Activated CD8-positive, alpha-beta T cell treated with anti-CD3 and anti-CD28 coated beads, Interleukin-2, amount 10 ng/mL, durations not matched to agents 7 days and 5 days (primary cell): ENCODE data around the gene PANX2. TPM values are rescaled to one million over a fixed set of nuclear protein-coding genes. Genes with fewer than 3 reads are reported as not detected.

Source experiments
- ATAC-seq: fragments of 150-1000 bp; cut with Tn5 transposase; one replicate; pipeline ENCODE4 v1.10.0; 2021; ENCODE audit warnings: moderate library complexity
- CTCF ChIA-PET: fragments of 350-600 bp; sonication (Branson Sonifier 250); formaldehyde crosslinking; loops from one replicate; lab custom pipeline; 2021; ENCODE audit warnings: antibody characterized with exemption; lab: Charles Lee
- POLR2A ChIA-PET: fragments of 350-600 bp; sonication (Branson Sonifier 250); formaldehyde crosslinking; loops from one replicate; lab custom pipeline; 2021; ENCODE audit warnings: antibody characterized with exemption; lab: Charles Lee
- DNase-seq: peaks from one replicate; pipeline ENCODE4 v3.0.0-alpha.2; 2020
- H3K27ac Mint-ChIP-seq: one replicate; pipeline ENCODE4 v1.8.0; 2021; ENCODE audit warnings: mild to moderate bottlenecking, mixed read lengths
- H3K27me3 Mint-ChIP-seq: one replicate; pipeline ENCODE4 v1.8.0; 2021; ENCODE audit warnings: low read depth, mixed read lengths
- H3K36me3 Mint-ChIP-seq: one replicate; pipeline ENCODE4 v1.8.0; 2021; ENCODE audit warnings: low read depth, mixed read lengths
- H3K4me1 Mint-ChIP-seq: one replicate; pipeline ENCODE4 v1.8.0; 2021; ENCODE audit warnings: low read depth, mixed read lengths
- H3K4me3 Mint-ChIP-seq: one replicate; pipeline ENCODE4 v1.8.0; 2021; ENCODE audit warnings: mild to moderate bottlenecking, mixed read lengths
- H3K9me3 Mint-ChIP-seq: one replicate; pipeline ENCODE4 v1.8.0; 2022; ENCODE audit warnings: mixed read lengths; ENCODE audit not compliant: insufficient read depth
- total RNA-seq, 2 experiments: library from RNA; stranded (reverse); gene quantifications; one replicate each; pipeline ENCODE4 v1.2.3, GENCODE V29; 2021

Gene PANX2
- total RNA-seq, 2 experiments from 2014 or later: 0.10 TPM; not detected in 1

GRCh38 chr22:50174382-50175190, 4.1 kb downstream of the PANX2 start:
- peaks cover 3% of the 10 kb centered on the region for H3K4me1 Mint-ChIP-seq
- CTCF ChIA-PET: interaction anchor here (2.2 kb wide), 1 partner anchor 16 kb away, joined by 8 read pairs; no protein-coding TSS in a partner anchor
- no peak for ATAC-seq
- peaks cover 16% of the 10 kb centered on the region for H3K27me3 Mint-ChIP-seq
- H3K36me3 Mint-ChIP-seq: no peaks in the 10 kb centered on the region
- POLR2A ChIA-PET: no interaction called here
- H3K9me3 Mint-ChIP-seq: no peaks in the 10 kb centered on the region
- H3K27ac Mint-ChIP-seq: no peak overlapping the region
- no peak for DNase-seq
- no peak overlapping the region for H3K4me3 Mint-ChIP-seq

GRCh38 chr22:50175191-50175461, 4.6 kb downstream of the PANX2 start:
- no peak overlapping the region for H3K27ac Mint-ChIP-seq
- CTCF ChIA-PET: interaction anchor here (2.2 kb wide), 1 partner anchor 15 kb away, joined by 8 read pairs; no protein-coding TSS in a partner anchor
- POLR2A ChIA-PET: no interaction called here

GRCh38 chr22:50175921-50176849, 5.7 kb downstream of the PANX2 start:
- H3K4me3 Mint-ChIP-seq: no peak overlapping the region
- POLR2A ChIA-PET: interaction anchor here (0.7 to 1.1 kb wide), 2 partner anchors 11 to 15 kb away, joined by 3 read pairs; no protein-coding TSS in a partner anchor
- ATAC-seq (no peak), DNase-seq (no peak)
- H3K36me3 Mint-ChIP-seq: no peaks in the 10 kb centered on the region
- CTCF ChIA-PET: interaction anchor here (2.2 kb wide), 1 partner anchor 14 kb away, joined by 8 read pairs; no protein-coding TSS in a partner anchor
- no peaks in the 10 kb centered on the region for H3K9me3 Mint-ChIP-seq
- H3K4me1 Mint-ChIP-seq: peaks cover 8% of the 10 kb centered on the region
- H3K27me3 Mint-ChIP-seq: peaks cover 11% of the 10 kb centered on the region
- no peak overlapping the region for H3K27ac Mint-ChIP-seq

More at GRCh38 chr22:50175191-50175461, 4.6 kb downstream of the PANX2 start:
- Mint-ChIP-seq H3K4me1 (peaks cover 7% of the 10 kb centered on the region), H3K9me3 (no peaks in the 10 kb centered on the region), H3K27me3 (peaks cover 14% of the 10 kb centered on the region), H3K36me3 (no peaks in the 10 kb centered on the region), H3K4me3 (no peak overlapping the region)
- DNase-seq (no peak), ATAC-seq (no peak)

- Mint-ChIP-seq H3K4me1 (peaks cover 8% of the 10 kb centered on the region), H3K4me3 (no peak overlapping the region), H3K9me3 (no peaks in the 10 kb centered on the region), H3K27ac (no peak overlapping the region), H3K27me3 (peaks cover 8% of the 10 kb centered on the region), H3K36me3 (no peaks in the 10 kb centered on the region)
- ChIA-PET CTCF (no interaction called here), POLR2A (interaction anchor here (0.7 kb wide), 1 partner anchor 10 kb away, joined by 3 read pairs; no protein-coding TSS in a partner anchor)
- DNase-seq: no peak
- no peak for ATAC-seq
Measured at GRCh38 chr22:50176850-50177536, 6.5 kb downstream of the PANX2 start.

GRCh38 chr22:50177537-50178470, 7.3 kb downstream of the PANX2 start:
- CTCF ChIA-PET: no interaction called here
- H3K36me3 Mint-ChIP-seq: no peaks in the 10 kb centered on the region
- no peak for DNase-seq
- no peak overlapping the region for H3K4me3 Mint-ChIP-seq
- peaks cover 8% of the 10 kb centered on the region for H3K4me1 Mint-ChIP-seq
- POLR2A ChIA-PET: no interaction called here
- no peak for ATAC-seq
- H3K9me3 Mint-ChIP-seq: no peaks in the 10 kb centered on the region
- H3K27me3 Mint-ChIP-seq: peaks cover 5% of the 10 kb centered on the region
- no peak overlapping the region for H3K27ac Mint-ChIP-seq

GRCh38 chr22:50178471-50178864, 7.9 kb downstream of the PANX2 start:
- ChIA-PET CTCF (no interaction called here), POLR2A (no interaction called here)
- Mint-ChIP-seq H3K27ac (no peak overlapping the region), H3K4me3 (no peak overlapping the region), H3K27me3 (peaks cover 5% of the 10 kb centered on the region), H3K9me3 (no peaks in the 10 kb centered on the region), H3K36me3 (no peaks in the 10 kb centered on the region), H3K4me1 (peaks cover 8% of the 10 kb centered on the region)
- no peak for DNase-seq
- ATAC-seq: no peak

GRCh38 chr22:50178871-50179869, 8.6 kb downstream of the PANX2 start:
- no peaks in the 10 kb centered on the region for H3K9me3 Mint-ChIP-seq
- ChIA-PET CTCF (no interaction called here), POLR2A (no interaction called here)
- DNase-seq: no peak
- no peak overlapping the region for H3K27ac Mint-ChIP-seq
- peaks cover 3% of the 10 kb centered on the region for H3K27me3 Mint-ChIP-seq
- ATAC-seq: no peak
- H3K4me1 Mint-ChIP-seq: peaks cover 8% of the 10 kb centered on the region
- no peaks in the 10 kb centered on the region for H3K36me3 Mint-ChIP-seq
- H3K4me3 Mint-ChIP-seq: no peak overlapping the region

GRCh38 chr22:50179937-50180726, 9.6 kb downstream of the PANX2 start:
- Mint-ChIP-seq H3K4me1 (peaks cover 11% of the 10 kb centered on the region), H3K27ac (no peak overlapping the region), H3K27me3 (peaks cover 3% of the 10 kb centered on the region), H3K9me3 (no peaks in the 10 kb centered on the region), H3K36me3 (no peaks in the 10 kb centered on the region), H3K4me3 (no peak overlapping the region)
- CTCF ChIA-PET: no interaction called here
- POLR2A ChIA-PET: no interaction called here
- no peak for DNase-seq
- ATAC-seq: no peak

- peaks cover 13% of the 10 kb centered on the region for H3K4me1 Mint-ChIP-seq
- no peak overlapping the region for H3K27ac Mint-ChIP-seq
- H3K4me3 Mint-ChIP-seq: no peak overlapping the region
- ChIA-PET CTCF (no interaction called here), POLR2A (no interaction called here)
- peaks cover 3% of the 10 kb centered on the region for H3K27me3 Mint-ChIP-seq
- no peaks in the 10 kb centered on the region for H3K9me3 Mint-ChIP-seq
- DNase-seq (no peak), ATAC-seq (no peak)
- no peaks in the 10 kb centered on the region for H3K36me3 Mint-ChIP-seq
Measured at GRCh38 chr22:50180727-50181521, 10.4 kb downstream of the PANX2 start.
